ENCODE results near the gene RRP1. TPM values are rescaled to one million over a fixed set of nuclear protein-coding genes. Genes with fewer than 3 reads are reported as not detected.
A peak's percentile ranks its signal among the peaks of the same experiment; 100 is the strongest.

RRP1 gene
- total RNA-seq, 1 experiment from 2014 or later: 76.7 TPM

DNA sequence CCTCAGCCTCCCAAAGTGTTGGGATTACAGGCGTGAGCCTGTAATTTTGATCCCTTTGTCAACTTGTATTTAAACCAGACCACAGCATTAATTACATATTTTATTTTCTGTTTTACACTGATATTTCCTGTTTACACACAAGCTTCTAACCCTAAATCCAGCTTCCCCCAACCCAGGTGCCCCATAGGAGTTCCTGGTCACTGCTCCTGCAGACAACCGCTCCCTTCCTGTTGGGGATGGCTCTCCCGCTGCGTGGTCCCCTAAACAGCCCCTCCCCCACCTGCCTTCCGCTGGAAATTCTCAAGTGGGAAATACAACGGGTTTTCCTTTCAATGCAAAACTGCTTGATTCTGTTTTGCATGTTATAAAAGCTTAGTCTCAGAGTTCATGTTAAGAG is 17.0 kb upstream of the RRP1 start:
- no peak overlapping the region for H3K9ac ChIP-seq (ENCODE audit: extremely low read depth, insufficient read length, low read length)
- no peak overlapping the region for H2BK12ac ChIP-seq (ENCODE audit: insufficient read length, low read depth, low read length)
- no peaks in the 10 kb centered on the region for H3K9me3 ChIP-seq (ENCODE audit: control insufficient read depth, low read depth, low read length)
- WGBS (ENCODE audit: extremely low coverage, insufficient read length, low lambda C conversion rate): no CpG with 5 or more reads among the region's 6 CpGs
- H3K9me3 Mint-ChIP-seq: no peaks in the 10 kb centered on the region; a peak in 1 of 5 replicates
- H3K4ac ChIP-seq (ENCODE audit: low read depth, low read length): no peak overlapping the region
- peak overlapping the region in 1 of 2 experiments; percentile 42; a peak in 1 of 5 replicates for H3K4me3 Mint-ChIP-seq
- H3K4me2 ChIP-seq (ENCODE audit: insufficient read depth, insufficient read length, low read length): no peak overlapping the region
- H3K27me3 Mint-ChIP-seq (ENCODE audit: low read depth): peaks cover 1% of the 10 kb centered on the region; the same call in 1 of the 2 replicates
- H3K56ac ChIP-seq (ENCODE audit: insufficient read length, low read depth, low read length): no peak overlapping the region
- no peak overlapping the region for H2AK5ac ChIP-seq (ENCODE audit: insufficient read length, low read length)
- H2BK5ac ChIP-seq (ENCODE audit: insufficient read length, low read length): no peak overlapping the region
- TF ChIP-seq, protein P1, sequence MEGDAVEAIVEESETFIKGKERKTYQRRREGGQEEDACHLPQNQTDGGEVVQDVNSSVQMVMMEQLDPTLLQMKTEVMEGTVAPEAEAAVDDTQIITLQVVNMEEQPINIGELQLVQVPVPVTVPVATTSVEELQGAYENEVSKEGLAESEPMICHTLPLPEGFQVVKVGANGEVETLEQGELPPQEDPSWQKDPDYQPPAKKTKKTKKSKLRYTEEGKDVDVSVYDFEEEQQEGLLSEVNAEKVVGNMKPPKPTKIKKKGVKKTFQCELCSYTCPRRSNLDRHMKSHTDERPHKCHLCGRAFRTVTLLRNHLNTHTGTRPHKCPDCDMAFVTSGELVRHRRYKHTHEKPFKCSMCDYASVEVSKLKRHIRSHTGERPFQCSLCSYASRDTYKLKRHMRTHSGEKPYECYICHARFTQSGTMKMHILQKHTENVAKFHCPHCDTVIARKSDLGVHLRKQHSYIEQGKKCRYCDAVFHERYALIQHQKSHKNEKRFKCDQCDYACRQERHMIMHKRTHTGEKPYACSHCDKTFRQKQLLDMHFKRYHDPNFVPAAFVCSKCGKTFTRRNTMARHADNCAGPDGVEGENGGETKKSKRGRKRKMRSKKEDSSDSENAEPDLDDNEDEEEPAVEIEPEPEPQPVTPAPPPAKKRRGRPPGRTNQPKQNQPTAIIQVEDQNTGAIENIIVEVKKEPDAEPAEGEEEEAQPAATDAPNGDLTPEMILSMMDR (conservative IDR thresholded peaks at IDR 0.05): no peak
- H2BK15ac ChIP-seq (ENCODE audit: low read depth, low read length): no peak overlapping the region
- H3K23ac ChIP-seq (ENCODE audit: insufficient read length, low read depth, low read length): no peak overlapping the region
- DNase-seq: no peak
- no peaks in the 10 kb centered on the region; the same call in 1 of the 2 replicates for H3K79me2 ChIP-seq (ENCODE audit: insufficient read depth, low read length)
- H4K8ac ChIP-seq (replicated peaks; ENCODE audit: insufficient read length, low read depth, low read length): no peak overlapping the region
- H4K91ac ChIP-seq (ENCODE audit: insufficient read length, low read depth, low read length): no peak overlapping the region
- no peak overlapping the region for H2AFZ ChIP-seq (ENCODE audit: low read length)
- H4K20me1 ChIP-seq (ENCODE audit: control insufficient read depth, insufficient read depth, insufficient read length): no peaks in the 10 kb centered on the region
- no peak overlapping the region for H2BK20ac ChIP-seq (ENCODE audit: low read depth, low read length, poor library complexity, severe bottlenecking)
- no peak overlapping the region for H2BK120ac ChIP-seq (ENCODE audit: low read depth, low read length, poor library complexity, severe bottlenecking)
- H4K5ac ChIP-seq (ENCODE audit: insufficient read length, low read depth, low read length): no peak overlapping the region
- no peak overlapping the region for H3K27ac Mint-ChIP-seq
- peaks cover 10 to 20% (median 18%) of the 10 kb centered on the region in 3 experiments; a peak in 6 of 7 replicates for H3K36me3 Mint-ChIP-seq (ENCODE audit: insufficient read depth in 1 of 3, low read depth in 3 of 3)
- no peak overlapping the region for H3T11ph ChIP-seq (ENCODE audit: low read length)
- H3K27ac ChIP-seq (ENCODE audit: insufficient read length, low read depth, low read length): no peak overlapping the region
- no peak overlapping the region for H3K18ac ChIP-seq (ENCODE audit: insufficient read length, low read depth, low read length)
- H3K79me1 ChIP-seq (ENCODE audit: insufficient read depth, low read depth, low read length, poor library complexity, severe bottlenecking): no peaks in the 10 kb centered on the region
- no peak overlapping the region for H3K14ac ChIP-seq (ENCODE audit: insufficient read depth, low read length)
- H3K4me1 Mint-ChIP-seq: peaks cover 47 to 50% of the 10 kb centered on the region in 2 experiments
- H3K23me2 ChIP-seq (ENCODE audit: insufficient read length, low read depth, low read length, poor library complexity, severe bottlenecking): no peaks in the 10 kb centered on the region
- H3K4me1 ChIP-seq (ENCODE audit: insufficient read depth, low read length): peaks cover 4% of the 10 kb centered on the region; the same call in 1 of the 2 replicates
- H3K27me3 ChIP-seq (ENCODE audit: insufficient read depth, low read length): no peaks in the 10 kb centered on the region

Measured in H9 (cell line).